PFSK-1 (cell line): ENCODE measurements around the gene SFI1.

Experiments used
- FOXP2 ChIP-seq: optimal IDR thresholded peaks from 2 replicates; pipeline ENCODE3; 2011; ENCODE audit warnings: borderline replicate concordance, control low read depth, inconsistent platforms; ENCODE audit not compliant: insufficient read depth; ENCODE audit errors: extremely low read length, extremely low read depth
- POLR2AphosphoS5 ChIP-seq: IDR thresholded peaks from 2 replicates; pipeline ENCODE4 v1.6.1; 2012; ENCODE audit warnings: low read depth, mild to moderate bottlenecking, control low read depth, low read length, moderate library complexity
- SIN3A ChIP-seq: IDR thresholded peaks from 2 replicates; pipeline ENCODE4 v1.6.1; 2012; ENCODE audit warnings: mild to moderate bottlenecking, low read length, moderate library complexity, borderline replicate concordance; ENCODE audit not compliant: insufficient read depth
- TAF1 ChIP-seq: IDR thresholded peaks from 2 replicates; pipeline ENCODE4 v1.6.1; 2012; ENCODE audit warnings: low read length, control low read depth, borderline replicate concordance; ENCODE audit not compliant: insufficient read depth
- TF ChIP-seq, protein P1 (sequence below), 2 experiments: IDR thresholded peaks; 2 replicates each; pipeline versions ENCODE4 v1.6.1 to v1.8.0; 2011 to 2012; ENCODE audit warnings: low read depth in 2 of 2, low read length in 2 of 2, control low read depth in 1 of 2, inconsistent platforms in 1 of 2, mild to moderate bottlenecking in 1 of 2, moderate library complexity in 1 of 2; ENCODE audit not compliant: insufficient read depth in 1 of 2

The SFI1 gene

DNA sequence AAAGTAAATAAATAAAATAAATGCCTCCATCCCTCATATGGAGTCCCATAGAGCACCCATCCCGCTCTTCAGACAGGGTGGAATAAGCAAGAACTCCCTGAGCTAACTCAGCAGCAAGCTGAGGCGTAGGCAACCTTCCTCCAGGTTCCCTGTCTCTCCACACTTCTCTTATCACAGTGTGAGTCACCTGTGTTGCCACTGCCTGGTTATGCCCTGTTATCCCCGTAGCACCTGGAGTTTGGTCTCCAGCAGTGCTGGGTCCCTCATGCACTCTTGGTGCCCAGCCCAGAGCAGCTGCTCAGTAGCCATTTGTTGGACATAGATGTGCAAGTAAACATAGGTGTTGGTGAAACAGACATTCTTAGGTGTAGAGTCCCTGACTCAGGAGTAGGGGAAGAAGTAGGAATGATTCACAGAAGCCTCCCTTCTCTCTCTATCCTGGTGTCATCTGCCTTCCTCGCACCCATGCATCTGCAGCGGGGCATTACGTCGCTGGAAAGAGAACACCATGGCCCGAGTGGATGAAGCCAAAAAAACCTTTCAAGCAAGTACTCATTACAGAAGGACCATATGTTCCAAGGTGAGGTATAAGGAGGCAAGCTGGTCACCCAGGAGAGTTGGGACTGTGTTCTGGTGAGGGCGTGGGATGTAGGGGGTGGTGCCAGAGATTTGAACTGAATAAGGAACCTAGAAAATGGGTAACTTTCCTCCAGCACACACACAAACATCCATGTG lies 109.7 kb downstream of the SFI1 start:
- TF ChIP-seq FOXP2 (no peak), POLR2AphosphoS5 (no peak), SIN3A (no peak), TAF1 (no peak)
- TF ChIP-seq, protein P1, sequence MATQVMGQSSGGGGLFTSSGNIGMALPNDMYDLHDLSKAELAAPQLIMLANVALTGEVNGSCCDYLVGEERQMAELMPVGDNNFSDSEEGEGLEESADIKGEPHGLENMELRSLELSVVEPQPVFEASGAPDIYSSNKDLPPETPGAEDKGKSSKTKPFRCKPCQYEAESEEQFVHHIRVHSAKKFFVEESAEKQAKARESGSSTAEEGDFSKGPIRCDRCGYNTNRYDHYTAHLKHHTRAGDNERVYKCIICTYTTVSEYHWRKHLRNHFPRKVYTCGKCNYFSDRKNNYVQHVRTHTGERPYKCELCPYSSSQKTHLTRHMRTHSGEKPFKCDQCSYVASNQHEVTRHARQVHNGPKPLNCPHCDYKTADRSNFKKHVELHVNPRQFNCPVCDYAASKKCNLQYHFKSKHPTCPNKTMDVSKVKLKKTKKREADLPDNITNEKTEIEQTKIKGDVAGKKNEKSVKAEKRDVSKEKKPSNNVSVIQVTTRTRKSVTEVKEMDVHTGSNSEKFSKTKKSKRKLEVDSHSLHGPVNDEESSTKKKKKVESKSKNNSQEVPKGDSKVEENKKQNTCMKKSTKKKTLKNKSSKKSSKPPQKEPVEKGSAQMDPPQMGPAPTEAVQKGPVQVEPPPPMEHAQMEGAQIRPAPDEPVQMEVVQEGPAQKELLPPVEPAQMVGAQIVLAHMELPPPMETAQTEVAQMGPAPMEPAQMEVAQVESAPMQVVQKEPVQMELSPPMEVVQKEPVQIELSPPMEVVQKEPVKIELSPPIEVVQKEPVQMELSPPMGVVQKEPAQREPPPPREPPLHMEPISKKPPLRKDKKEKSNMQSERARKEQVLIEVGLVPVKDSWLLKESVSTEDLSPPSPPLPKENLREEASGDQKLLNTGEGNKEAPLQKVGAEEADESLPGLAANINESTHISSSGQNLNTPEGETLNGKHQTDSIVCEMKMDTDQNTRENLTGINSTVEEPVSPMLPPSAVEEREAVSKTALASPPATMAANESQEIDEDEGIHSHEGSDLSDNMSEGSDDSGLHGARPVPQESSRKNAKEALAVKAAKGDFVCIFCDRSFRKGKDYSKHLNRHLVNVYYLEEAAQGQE (IDR thresholded peaks at IDR 0.05; ENCODE audit: insufficient read depth in 1 of 2, low read depth in 2 of 2, low read length in 2 of 2): no peak

DNA sequence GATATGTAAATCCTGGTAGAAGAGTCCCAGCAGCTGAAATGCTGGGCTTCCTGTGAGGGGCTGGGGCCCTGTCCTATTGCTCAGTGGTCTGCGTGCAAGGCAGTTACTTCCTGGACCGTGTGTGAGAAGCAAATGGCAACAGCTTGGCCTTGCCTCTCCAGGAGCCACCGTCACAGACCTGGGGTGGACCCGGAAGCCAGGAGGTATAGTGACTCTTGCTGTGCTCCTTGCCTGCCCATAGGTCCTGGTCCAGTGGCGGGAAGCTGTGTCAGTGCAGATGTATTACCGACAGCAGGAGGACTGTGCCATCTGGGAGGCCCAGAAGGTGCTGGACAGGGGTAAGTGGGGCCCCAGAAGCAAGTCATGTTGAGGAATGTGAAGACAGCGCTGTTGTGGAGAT lies 111.4 kb downstream of the SFI1 start:
- no peak for TF ChIP-seq SIN3A

DNA sequence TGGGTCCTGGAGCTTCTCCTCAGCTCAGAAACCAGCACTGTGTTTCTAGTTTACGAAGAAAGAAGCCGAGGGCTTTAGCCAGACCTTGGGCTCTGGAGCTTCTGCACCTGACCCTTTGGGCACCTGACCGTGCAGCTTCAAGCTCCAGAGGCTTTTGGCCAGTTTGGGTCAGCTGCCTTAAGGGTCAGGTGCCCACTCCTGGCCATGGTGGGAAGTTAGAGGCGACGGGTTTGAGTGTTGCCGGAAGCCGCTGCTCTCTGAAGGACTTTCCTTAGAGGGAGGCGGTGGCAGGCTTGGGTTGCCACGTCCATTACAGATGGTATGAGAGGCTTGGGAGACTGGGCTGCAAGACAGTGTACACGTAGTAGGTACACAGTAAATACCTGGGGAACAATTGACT lies 113.4 kb downstream of the SFI1 start:
- TF ChIP-seq FOXP2: no peak
- no peak for TF ChIP-seq POLR2AphosphoS5
- no peak for TF ChIP-seq SIN3A
- no peak for TF ChIP-seq TAF1
- TF ChIP-seq, protein P1 (IDR thresholded peaks at IDR 0.05; ENCODE audit: insufficient read depth in 1 of 2, low read depth in 2 of 2, low read length in 2 of 2): no peak

DNA sequence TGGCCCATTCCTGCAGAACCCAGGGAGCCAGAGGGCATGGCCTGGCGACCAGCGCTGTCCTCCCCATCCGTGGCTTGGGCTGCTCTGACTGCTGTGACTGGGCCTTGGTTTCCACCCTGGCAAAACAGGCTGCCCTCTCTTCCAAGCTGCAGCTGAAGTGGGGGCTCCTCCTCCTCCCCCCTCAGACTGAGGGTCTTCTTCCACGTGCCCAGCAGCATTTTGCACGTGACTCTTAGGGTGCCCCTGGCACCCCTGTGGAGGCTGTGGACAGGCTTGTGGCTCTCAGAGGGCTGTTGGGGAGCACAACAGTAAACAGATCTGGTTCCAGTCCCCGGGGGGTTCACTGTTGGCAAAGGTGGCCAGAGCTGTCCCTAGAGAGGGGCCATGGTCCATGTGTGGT lies 114.3 kb downstream of the SFI1 start:
- TF ChIP-seq SIN3A (no peak), TAF1 (no peak), FOXP2 (no peak), POLR2AphosphoS5 (no peak)
- TF ChIP-seq, protein P1 (IDR thresholded peaks at IDR 0.05; ENCODE audit: insufficient read depth in 1 of 2, low read depth in 2 of 2, low read length in 2 of 2): no peak

DNA sequence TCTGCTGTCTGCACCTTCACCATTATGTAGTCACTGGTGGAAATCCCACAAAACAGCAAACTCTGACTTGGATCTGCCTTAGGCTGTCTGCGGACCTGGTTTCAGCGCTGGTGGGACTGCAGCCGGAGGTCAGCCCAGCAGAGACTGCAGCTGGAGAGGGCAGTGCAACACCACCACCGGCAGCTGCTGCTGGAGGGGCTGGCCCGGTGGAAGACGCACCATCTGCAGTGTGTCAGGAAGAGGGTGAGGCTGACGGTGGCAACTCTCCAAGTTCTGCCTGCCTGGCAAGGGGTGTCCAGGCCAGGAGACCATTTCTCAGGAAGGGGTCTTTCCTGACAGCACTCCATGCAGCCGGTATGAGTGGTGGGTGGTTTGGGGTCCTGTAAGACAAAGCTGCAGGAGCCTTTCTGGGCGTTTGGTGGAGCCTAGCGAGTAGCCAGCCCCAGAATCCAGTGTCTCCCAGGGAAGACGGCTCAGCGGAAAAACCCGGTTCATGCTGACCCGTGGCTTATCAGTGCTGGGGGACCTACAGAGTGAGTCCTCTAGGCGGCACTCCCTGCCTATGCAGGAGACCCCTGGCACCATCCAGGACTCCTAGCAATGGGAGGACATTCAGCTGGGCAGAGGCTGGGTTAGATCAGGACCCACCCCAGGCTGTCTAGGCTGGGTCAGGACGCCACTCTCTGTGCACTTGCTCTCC lies 114.9 kb downstream of the SFI1 start:
- TF ChIP-seq FOXP2: no peak
- TF ChIP-seq, protein P1 (IDR thresholded peaks at IDR 0.05; ENCODE audit: insufficient read depth in 1 of 2, low read depth in 2 of 2, low read length in 2 of 2): no peak
- no peak for TF ChIP-seq TAF1
- no peak for TF ChIP-seq POLR2AphosphoS5
- TF ChIP-seq SIN3A: no peak
